NT2/D1 (cell line): Measurements from ENCODE around the gene PLEKHA6.

Experiments used
- YY1 ChIP-seq: IDR thresholded peaks from 2 replicates; pipeline ENCODE4 v1.6.1; 2011; ENCODE audit not compliant: insufficient read length, insufficient read depth
- ZNF274 ChIP-seq: IDR thresholded peaks from 2 replicates; pipeline ENCODE4 v1.6.1; 2011; ENCODE audit warnings: mild to moderate bottlenecking, low read depth, low read length

DNA sequence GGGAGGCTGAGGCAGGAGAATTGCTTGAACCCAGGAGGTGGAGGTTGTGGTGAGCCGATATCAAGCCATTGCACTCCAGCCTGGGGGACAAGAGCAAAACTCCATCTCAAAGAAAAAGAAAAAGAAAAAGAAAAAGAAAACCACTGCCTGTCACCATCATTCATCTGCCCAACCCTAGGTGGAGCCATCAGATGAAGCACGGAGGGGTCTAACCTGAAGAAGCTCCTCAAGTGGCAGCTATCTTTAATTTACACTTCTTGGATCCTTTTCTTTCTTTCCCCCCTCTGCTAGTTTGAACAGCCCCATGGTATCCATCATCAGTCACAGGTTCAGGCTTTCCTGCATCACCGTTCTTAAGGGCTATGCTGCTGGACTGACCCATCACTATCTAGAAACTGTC, 57.0 kb downstream of the PLEKHA6 start:
- TF ChIP-seq YY1, result no peak
- no peak for TF ChIP-seq ZNF274
